GM21447 (cell line): ENCODE data around the gene PBRM1.
A peak's percentile ranks its signal among the peaks of the same experiment; 100 is the strongest.
"Not testable (repeated sequence)": the region's sequence is repeated elsewhere in the genome, so short reads cannot be mapped to it uniquely, and the experiment has no call there.

Source experiments
- ATAC-seq: cut with Tn5 transposase; IDR thresholded peaks from one replicate; pipeline ENCODE4 v1.9.1; 2021; ENCODE audit not compliant: unreplicated experiment

The PBRM1 gene

GRCh38 chr3:52537165-52537620, 148.5 kb downstream of the PBRM1 start:
- no peak for ATAC-seq

GRCh38 chr3:52536369-52537164, 149.1 kb downstream of the PBRM1 start, which contains the start of gene UQCC5:
Gene UQCC5 (plus strand): TSS chr3:52536605. CDS start chr3:52536756, 151 bp downstream.
- peak; percentile 81 for ATAC-seq

- ATAC-seq = no peak
These were observed 149.7 kb downstream of the PBRM1 start for GRCh38 chr3:52536112-52536368.

- no peak for ATAC-seq
These were observed 150.2 kb downstream of the PBRM1 start for GRCh38 chr3:52535411-52536111.

GRCh38 chr3:52534281-52535183, 151.2 kb downstream of the PBRM1 start:
- ATAC-seq = no peak

GRCh38 chr3:52533623-52534280, 152.0 kb downstream of the PBRM1 start, which contains the start of gene NT5DC2:
Gene NT5DC2 (minus strand): TSS chr3:52533857. CDS start chr3:52533737, 120 bp downstream.
- no peak for ATAC-seq

GRCh38 chr3:52532838-52533622, 152.7 kb downstream of the PBRM1 start:
- no peak for ATAC-seq

- no peak for ATAC-seq
These were observed 153.2 kb downstream of the PBRM1 start for GRCh38 chr3:52532517-52532837.

- ATAC-seq = no peak
These were observed 153.7 kb downstream of the PBRM1 start for GRCh38 chr3:52531860-52532516.

GRCh38 chr3:52530918-52531826, 154.5 kb downstream of the PBRM1 start:
- no peak for ATAC-seq

GRCh38 chr3:52529376-52530333, 156.1 kb downstream of the PBRM1 start:
- ATAC-seq = no peak

GRCh38 chr3:52528586-52529375, 156.9 kb downstream of the PBRM1 start:
- no peak for ATAC-seq

- no peak for ATAC-seq
These were observed 157.8 kb downstream of the PBRM1 start for GRCh38 chr3:52527732-52528585.

- ATAC-seq = no peak
These were observed 158.5 kb downstream of the PBRM1 start for GRCh38 chr3:52527039-52527731.

GRCh38 chr3:52526671-52527038, 159.1 kb downstream of the PBRM1 start:
- not testable (repeated sequence) for ATAC-seq
